Measurements from ENCODE around the gene CHD1.

CHD1 gene

GRCh38 chr5:98872674-98873073, 56.1 kb downstream of the CHD1 start:
- TF ChIP-seq, protein P1, sequence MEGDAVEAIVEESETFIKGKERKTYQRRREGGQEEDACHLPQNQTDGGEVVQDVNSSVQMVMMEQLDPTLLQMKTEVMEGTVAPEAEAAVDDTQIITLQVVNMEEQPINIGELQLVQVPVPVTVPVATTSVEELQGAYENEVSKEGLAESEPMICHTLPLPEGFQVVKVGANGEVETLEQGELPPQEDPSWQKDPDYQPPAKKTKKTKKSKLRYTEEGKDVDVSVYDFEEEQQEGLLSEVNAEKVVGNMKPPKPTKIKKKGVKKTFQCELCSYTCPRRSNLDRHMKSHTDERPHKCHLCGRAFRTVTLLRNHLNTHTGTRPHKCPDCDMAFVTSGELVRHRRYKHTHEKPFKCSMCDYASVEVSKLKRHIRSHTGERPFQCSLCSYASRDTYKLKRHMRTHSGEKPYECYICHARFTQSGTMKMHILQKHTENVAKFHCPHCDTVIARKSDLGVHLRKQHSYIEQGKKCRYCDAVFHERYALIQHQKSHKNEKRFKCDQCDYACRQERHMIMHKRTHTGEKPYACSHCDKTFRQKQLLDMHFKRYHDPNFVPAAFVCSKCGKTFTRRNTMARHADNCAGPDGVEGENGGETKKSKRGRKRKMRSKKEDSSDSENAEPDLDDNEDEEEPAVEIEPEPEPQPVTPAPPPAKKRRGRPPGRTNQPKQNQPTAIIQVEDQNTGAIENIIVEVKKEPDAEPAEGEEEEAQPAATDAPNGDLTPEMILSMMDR (IDR thresholded peaks at IDR 0.05; ENCODE audit: borderline replicate concordance, insufficient read depth, low read depth, low read length) = no peak
- no peak overlapping the region for H3K4me3 ChIP-seq (ENCODE audit: low read depth, low read length)

- H3K4me3 ChIP-seq (ENCODE audit: low read depth, low read length) = no peak overlapping the region
- TF ChIP-seq, protein P1 (IDR thresholded peaks at IDR 0.05; ENCODE audit: borderline replicate concordance, insufficient read depth, low read depth, low read length) = no peak
These were observed 63.1 kb downstream of the CHD1 start for GRCh38 chr5:98865690-98866089.

DNA sequence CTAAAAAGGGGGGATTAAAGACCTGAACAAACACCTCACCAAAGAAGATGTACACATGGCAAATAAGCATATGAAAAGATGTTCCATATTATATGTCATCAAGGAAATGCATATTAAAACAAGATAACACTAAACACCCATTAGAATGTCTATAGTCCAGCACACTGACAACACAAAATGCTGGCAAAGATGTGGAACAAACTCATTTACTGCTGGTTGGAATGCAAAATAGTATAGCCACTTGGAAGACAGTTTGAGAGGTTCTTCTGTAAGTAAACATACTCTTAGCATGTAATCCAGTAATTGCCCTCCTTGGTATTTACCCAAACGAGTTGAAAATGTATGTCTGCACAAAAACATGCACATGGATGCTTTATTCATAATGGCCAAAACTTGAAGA, 81.8 kb downstream of the CHD1 start:
- TF ChIP-seq, protein P1 (IDR thresholded peaks at IDR 0.05; ENCODE audit: borderline replicate concordance, insufficient read depth, low read depth, low read length) = no peak
- H3K4me3 ChIP-seq (ENCODE audit: low read depth, low read length) = no peak overlapping the region

- TF ChIP-seq, protein P1 (IDR thresholded peaks at IDR 0.05; ENCODE audit: borderline replicate concordance, insufficient read depth, low read depth, low read length) = no peak
- no peak overlapping the region for H3K4me3 ChIP-seq (ENCODE audit: low read depth, low read length)
These were observed 82.3 kb downstream of the CHD1 start for GRCh38 chr5:98846520-98846919.

- TF ChIP-seq, protein P1 (IDR thresholded peaks at IDR 0.05; ENCODE audit: borderline replicate concordance, insufficient read depth, low read depth, low read length) = no peak
- H3K4me3 ChIP-seq (ENCODE audit: low read depth, low read length) = no peak overlapping the region
These were observed 82.9 kb downstream of the CHD1 start for GRCh38 chr5:98845878-98846277.

- TF ChIP-seq, protein P1 (IDR thresholded peaks at IDR 0.05; ENCODE audit: borderline replicate concordance, insufficient read depth, low read depth, low read length) = no peak
These were observed 83.9 kb downstream of the CHD1 start for GRCh38 chr5:98844865-98845264.

GRCh38 chr5:98843481-98843880, 85.3 kb downstream of the CHD1 start:
- no peak overlapping the region for H3K4me3 ChIP-seq (ENCODE audit: low read depth, low read length)
- TF ChIP-seq, protein P1 (IDR thresholded peaks at IDR 0.05; ENCODE audit: borderline replicate concordance, insufficient read depth, low read depth, low read length) = no peak

More at GRCh38 chr5:98844865-98845264, 83.9 kb downstream of the CHD1 start:
- no peak overlapping the region for H3K4me3 ChIP-seq (ENCODE audit: low read depth, low read length)

Measured in GM12875 (cell line).